GM12872 (cell line): ENCODE data around the gene RSPH1.

Experiments used
- TF ChIP-seq, protein P1 (sequence below): IDR thresholded peaks from 3 replicates; pipeline ENCODE4 v1.5.1; 2011; ENCODE audit warnings: low read depth, mild to moderate bottlenecking, low read length, moderate library complexity; ENCODE audit not compliant: insufficient read depth

Gene RSPH1

DNA sequence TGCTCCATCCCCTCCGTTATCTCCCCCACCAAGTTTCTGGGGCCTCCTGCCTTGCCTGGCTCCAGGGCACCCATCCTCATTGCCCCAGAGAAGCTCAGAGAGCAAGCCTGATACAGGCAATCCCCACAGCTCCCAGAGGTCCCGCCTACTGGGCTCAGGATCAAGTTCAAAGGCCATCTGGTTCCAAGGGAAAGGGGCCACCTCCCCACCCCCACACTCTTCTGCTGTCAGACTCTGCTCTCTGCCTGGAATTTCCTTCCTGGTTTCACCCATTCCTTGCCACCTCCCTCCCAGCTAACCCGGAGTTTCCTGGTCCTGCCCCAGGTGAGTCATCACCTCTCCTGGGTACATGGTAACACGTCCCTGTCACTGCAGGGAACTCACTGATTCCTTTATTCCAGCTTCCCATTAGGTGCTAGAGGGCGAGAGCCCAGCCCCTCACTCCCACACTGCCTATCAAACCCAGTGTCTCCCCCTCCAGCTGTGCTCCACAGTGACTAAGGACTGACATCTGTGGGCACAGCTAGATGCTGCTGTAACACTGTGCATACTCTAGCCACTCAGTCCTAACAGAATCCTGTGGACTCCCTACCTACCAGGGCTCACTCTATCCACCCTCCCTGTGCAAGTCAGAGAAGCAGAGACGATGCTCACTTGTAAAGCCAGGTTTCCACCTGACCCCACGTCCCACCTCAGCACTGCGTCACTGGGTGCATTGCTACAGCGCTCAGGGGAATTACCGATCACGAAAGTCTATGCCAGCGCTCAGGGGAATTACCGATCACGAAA lies 21.8 kb downstream of the RSPH1 start:
- TF ChIP-seq, protein P1, sequence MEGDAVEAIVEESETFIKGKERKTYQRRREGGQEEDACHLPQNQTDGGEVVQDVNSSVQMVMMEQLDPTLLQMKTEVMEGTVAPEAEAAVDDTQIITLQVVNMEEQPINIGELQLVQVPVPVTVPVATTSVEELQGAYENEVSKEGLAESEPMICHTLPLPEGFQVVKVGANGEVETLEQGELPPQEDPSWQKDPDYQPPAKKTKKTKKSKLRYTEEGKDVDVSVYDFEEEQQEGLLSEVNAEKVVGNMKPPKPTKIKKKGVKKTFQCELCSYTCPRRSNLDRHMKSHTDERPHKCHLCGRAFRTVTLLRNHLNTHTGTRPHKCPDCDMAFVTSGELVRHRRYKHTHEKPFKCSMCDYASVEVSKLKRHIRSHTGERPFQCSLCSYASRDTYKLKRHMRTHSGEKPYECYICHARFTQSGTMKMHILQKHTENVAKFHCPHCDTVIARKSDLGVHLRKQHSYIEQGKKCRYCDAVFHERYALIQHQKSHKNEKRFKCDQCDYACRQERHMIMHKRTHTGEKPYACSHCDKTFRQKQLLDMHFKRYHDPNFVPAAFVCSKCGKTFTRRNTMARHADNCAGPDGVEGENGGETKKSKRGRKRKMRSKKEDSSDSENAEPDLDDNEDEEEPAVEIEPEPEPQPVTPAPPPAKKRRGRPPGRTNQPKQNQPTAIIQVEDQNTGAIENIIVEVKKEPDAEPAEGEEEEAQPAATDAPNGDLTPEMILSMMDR, result 0 out of 3 replicates have a peak, but pooled peaks have one; percentile 13

DNA sequence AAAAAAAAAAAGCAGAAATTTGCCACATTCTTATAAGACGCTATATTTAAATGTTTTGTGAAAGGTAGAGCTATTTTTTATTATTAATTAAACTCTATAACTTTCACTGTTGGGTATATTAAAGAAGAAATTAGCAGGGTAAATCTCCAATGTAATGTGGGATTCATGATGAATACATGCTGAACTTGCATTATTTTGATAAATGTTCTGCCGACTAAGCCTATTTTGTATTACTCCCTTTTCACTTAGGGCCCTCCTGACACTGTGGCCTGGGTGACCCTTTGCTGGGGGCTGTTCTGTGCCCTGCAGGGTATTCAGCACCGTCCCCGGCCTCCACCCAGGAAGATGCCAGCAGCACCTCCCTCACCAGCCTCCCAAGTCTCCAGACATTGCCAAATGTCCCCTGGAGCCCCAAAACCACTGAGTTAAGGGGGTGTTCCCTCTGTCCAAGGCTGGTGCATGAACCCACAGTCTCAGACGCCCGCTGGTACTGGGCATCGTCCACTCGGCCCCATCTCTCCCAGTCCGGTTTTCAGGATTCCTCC lies 22.5 kb downstream of the RSPH1 start:
- TF ChIP-seq, protein P1, result no peak

DNA sequence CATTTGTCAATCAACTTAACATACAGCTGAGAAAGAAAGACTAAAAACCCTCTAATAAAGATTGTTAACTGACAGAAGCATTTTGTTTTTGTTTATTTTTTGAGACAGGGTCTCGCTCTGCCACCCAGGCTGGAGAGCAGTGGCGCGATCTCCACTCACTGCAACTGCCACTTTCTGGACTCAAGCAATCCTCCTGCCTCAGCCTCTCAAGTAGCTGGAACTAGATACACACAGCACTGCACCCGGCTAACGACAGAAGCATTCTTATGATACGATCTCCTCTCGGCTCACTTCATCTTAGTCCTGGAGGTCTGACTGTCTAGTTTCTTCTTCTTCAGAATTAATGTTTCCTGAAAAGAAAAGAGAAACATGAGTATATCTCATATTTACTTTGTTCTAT lies 23.5 kb downstream of the RSPH1 start:
- TF ChIP-seq, protein P1, result no peak

DNA sequence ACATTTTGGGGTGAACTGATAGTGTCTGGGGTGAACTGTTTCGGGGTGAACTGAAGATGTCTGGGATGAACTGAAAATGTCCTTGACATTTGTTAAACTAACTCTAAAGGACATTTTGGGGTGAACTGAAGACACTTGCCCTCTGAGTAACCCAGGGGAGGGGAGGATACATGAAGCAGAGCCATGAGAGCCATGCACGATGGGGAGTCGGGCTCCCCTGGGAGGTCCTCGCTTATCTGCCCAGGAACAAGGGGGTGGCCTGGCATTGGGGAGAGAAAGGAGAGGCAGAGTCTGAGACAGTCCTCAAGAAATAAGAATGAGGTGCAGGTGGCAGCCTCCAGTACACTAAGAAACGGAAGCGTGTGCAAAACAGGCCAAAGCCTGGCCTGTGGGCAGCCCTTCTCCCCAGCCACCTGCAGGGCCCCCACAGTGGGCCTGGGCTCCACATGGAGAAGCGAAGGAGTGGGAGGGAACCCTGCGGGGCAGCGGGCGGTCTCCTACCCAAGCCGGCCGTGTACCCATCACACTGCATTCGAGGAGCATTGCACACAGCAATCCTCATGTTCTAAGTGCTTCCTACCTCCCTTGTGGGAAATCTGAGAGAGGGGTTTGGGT lies 24.2 kb downstream of the RSPH1 start:
- TF ChIP-seq, protein P1, result no peak

DNA sequence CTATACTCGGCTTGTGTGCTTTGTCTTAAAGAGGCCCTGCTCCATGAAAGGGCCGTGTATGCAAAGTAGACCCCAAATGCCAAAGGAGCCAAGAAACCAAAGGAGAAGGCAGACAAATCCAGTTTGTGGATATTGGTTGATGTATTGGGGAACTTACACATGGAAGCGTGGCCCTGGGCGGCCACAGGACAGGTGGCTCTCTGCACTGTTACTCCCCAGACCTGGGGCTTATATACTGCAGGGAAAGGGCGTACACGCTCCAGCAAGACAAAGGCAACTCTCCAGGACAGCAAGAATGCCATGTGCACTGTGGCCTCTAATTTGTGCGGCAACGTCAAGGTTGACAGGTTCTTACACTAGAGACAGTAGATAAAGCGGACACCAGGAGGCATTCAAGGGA lies 24.8 kb downstream of the RSPH1 start:
- TF ChIP-seq, protein P1, result no peak

DNA sequence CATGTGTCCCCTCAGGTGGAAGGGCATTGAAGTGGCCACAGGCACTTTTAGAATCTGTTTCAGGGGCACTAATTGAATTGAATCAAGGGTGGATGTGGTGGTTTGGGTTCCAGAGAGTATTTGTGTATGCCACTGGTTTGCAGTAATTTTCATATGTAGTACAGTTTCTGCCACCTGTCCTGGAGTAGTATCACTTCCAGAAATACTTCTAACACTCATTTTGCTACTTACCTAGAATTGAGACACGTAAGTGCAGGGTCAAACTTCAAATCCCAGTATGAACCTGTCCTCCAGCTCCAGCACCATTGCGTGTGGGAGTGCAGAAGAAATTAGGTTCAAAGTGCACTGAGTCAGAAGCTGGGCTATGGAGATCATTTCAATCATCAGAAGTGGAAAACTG lies 26.8 kb downstream of the RSPH1 start:
- TF ChIP-seq, protein P1, result no peak

DNA sequence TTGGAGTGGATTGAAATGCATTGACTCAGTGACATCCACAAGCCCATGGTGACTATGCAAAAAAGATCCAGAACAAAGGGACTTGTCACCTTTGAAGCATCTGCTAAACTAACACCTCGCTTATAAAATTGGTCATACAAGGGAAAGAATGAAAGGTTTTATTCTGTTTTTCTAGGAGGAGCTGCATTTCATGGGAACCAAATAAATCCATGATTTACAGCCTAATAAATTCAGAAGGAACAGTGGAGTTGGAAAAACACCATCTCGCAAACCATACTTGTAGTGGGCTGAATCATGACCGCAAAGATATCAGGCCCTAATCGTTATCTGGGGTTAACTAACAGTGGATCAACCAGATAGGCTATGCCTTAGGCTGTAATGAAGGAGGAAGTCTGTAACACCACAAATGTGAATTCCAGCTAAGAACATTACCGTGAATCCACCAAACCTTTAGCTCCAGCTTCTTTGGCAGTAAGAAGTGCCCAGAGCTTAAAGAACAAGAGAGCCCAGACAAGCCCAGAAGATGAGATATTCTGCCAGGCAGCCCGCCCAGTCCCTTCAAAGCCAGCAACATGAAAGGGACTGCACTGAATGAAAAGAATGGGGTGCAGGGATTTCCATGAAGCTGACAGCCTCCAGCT lies 27.4 kb downstream of the RSPH1 start:
- TF ChIP-seq, protein P1, result no peak
